HG03460 (cell line): Measurements from ENCODE around the gene FUZ.

Source experiments
- ATAC-seq: cut with Tn5 transposase; IDR thresholded peaks from one replicate; pipeline ENCODE4 v1.9.1; 2021; ENCODE audit not compliant: unreplicated experiment

FUZ gene

DNA sequence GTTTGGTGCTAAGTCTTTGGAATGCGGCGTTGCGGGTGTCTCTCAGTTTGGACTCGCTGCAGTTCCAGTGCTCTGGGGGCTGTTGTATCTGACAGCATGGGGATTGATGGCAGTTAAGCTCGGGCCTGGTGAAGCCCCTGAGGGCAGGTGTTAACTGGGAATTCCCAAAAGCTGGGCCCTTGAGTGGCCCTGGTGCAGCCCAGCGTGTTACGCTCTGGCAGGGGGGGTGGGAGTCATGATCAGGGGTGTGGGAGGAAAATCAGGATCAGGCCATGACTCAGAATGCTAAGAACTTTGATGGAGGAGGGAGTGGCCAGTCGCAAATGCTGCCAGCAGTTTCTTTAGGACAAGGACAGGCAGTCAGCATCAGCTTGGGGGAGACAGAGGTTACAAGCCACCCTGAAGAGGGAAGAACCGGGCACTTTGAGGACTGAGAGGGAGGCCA lies 26.7 kb downstream of the FUZ start:
- no peak for ATAC-seq

DNA sequence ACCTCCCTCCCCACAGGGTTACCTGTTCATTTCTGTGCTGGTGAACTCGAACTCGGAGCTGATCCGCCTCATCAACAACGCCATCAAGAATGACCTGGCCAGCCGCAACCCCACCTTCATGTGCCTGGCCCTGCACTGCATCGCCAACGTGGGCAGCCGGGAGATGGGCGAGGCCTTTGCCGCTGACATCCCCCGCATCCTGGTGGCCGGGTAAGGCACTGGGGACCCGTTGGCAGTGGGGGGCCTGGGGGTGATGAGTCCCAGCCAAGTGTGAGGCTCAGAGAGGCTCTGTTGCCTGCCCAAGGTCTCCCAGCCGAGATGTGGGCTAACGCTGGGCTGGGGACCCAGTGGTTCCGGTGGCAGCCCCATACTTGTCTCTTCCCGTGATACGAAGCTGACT lies 30.6 kb downstream of the FUZ start:
- no peak for ATAC-seq

DNA sequence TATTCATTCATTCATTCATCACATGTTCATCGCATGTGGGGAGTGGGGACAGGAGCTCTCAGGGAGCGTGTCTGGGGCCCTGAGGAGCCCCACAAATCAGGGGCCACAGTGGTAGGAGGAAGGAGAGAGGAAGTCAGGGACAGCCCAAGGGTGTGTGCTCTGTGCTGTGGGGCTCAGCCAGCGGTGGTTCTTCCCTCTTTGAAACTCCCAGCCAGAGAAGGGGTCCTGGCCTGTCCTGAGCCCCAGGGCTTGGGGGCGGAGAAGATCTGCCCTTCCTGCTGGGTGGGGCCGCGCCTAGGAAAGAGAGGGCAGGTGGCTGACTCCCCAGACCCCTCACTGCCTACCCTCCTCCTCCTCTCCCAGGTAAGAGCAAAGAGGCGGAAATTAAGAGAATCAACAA lies 31.7 kb downstream of the FUZ start:
- ATAC-seq: no peak

DNA sequence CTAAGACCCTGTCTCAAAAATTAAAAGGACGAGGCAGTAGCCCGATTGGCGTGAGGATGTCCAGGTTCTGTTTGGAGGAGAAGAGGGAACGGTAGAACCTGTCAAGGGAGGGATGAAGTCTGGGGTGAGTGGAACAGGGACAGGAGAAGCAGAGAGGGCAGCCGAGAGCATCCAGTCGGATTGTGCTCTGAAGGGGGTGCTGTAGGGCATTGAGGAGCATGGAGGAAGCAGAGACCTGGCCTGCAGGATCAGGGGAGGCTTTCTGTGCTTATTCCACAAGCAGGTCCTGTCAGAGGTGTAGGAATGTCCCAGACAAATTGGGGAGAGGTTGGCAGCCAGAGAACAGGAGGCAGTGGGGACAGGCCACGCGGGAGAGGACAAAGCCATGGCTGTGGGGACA lies 32.2 kb downstream of the FUZ start:
- no peak for ATAC-seq

DNA sequence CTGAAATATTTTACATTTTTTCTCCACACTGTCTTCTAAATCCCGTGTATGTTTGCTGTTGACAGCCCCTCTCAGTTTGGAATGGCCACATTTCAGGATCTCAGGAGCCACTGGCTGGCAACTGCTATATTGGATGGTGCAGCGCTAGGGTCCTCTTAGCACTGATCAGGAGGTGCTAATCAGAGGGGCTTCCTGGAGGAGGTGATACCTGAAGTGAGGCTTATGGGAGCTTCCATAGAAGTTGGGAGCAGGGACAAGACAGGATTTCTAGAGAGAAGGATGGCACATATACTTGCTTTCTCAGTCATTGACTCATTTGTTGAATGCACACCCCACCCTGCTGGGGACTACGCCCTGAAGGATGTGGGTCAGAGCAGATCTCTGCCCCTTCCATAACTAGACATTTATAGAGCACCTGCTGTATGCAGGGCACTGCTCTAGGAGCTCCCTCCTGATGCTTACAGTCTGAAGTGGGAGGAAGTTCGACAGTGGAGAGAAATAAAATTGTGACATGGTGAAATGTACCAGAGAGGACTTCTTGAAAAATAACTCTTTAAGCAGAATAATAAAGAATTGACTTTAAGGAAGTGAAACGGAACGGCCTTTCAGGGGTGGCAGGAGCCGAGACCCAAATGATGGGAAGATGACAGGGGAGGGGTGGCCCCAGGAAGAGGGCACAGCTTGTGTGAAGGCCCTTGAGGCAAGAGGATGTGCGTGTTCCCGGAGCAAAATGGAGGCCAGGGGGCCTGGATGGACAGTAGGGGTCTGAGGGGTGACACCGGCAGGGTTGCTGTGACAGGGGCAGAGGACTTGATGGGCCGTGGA lies 33.1 kb downstream of the FUZ start:
- ATAC-seq: no peak

DNA sequence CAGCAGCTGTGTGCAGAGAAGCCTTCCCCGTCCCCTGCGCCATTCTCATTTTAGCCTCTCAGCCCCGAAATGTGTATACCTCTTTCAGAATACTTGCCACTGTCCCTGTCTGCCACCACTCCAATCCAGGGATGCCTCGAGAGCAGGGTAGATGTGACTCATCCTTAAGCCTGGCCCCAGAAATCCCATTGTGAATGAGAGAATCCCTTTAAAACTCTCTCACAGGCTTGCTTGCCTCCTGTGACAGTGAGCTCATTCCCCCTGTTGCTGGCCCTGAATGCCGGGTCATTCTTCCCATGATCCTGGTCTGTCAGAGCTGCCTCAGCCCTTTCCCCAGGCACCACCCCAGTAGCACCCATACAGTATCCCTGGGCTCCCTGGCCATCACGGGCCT lies 36.7 kb downstream of the FUZ start:
- ATAC-seq: no peak

DNA sequence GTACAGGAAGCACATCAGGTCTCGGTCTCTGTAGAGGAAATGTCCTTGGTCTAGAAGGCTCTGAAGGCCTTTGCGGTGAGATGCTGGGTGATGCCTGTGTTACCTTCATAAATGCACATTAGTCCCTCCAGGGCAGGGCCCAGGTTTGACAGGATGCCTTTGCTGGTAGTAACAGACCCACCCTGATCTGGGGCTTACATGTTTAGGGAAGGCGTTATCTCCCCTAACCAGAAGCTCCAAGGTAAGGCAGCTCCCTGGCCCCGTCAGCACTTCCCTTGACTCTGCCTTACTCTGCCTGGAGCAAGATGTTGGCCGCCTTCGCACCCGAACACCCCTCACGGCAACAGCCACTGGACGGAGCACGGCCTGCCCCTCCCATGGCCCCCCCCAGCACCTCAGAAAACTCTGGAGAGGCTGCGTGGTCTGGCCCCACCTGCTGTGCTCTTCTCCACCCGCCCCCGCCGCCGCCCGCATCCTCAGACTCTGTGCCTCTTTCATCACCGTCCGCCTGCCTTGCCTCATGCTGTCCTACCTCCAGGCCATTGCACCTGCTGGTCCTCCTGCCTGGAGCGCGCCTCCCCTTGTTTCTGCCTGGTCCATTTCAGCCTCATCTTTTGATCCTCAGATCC lies 37.2 kb downstream of the FUZ start:
- no peak for ATAC-seq

DNA sequence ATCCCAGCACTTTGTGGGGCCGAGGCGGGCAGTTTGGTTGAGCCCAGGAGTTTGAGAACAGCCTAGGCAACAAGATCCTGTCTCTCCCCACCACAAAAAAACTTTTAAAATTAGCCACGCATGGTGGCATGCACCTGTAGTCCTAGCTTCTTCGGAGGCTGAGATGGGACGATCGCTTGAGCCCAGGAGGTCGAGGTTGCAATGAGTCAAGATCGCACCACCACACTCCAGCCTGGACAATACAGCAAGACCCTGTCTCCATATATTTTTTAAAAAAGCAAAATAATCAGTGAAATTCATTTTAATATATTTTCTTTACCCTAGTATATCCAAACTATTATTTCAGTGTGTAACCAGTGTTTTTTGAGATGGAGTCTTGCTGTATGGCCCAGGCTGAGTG lies 38.1 kb downstream of the FUZ start:
- no peak for ATAC-seq

DNA sequence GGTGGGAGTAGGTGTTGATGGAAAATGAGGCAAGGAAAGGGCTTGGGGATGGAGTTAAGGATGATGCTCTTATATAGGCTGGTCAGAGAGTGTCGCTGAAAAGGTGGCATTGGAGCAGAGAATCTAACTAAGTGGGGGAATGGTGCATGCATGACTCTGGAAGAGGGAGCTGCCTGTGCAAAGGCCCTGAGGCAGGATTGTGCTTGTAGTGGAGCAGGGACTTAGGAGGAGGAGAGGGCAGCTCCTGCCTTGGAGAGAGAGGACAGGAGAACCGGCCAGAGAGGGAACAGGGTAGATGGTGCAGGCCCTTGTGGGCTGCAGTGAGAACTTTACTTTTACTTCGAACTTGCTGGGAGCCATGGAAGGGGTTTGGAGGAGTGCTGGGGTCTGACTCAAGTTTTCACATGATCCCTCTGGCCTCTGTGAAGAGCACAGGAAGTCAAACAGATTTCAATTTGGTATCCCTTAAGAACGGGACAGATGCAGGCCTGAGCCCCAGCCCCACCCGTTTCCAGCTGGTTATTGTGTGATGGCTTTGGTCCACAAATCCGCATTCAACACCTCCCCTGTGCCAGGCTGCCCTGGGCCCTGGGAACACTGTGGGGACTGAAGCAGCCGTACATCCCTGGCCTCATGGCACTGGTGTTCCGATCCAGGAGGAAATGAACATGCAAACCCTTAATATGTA lies 39.3 kb downstream of the FUZ start:
- ATAC-seq: no peak

DNA sequence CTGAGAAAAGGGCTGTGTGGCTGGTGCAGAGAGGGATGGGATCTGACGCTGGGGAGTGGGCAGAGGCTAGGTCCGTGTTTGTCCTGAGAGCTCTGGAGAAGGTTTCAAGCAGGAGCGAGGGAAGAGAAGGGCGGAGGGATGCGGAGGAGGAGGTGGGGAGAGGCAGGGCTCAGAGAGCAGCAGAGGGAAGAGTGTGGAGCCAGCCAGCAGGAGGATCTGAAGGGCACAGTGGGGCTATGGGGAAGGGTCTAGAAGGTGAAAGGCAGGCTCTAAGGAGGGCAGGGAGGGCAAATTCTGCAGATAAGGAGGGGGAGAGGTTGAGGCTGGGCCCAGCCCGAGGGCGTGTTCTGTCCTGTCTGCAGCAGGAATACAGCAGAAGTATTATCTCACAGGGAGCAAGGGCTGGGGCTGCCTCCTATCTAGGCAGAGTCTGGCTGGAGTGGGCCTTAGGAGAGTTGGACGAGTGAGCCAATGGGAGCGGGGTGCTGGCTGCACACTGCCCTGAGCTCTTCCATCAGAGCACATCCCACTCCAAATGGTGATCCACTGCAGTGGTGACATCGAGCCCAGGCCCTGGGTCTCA lies 40.2 kb downstream of the FUZ start:
- no peak for ATAC-seq

DNA sequence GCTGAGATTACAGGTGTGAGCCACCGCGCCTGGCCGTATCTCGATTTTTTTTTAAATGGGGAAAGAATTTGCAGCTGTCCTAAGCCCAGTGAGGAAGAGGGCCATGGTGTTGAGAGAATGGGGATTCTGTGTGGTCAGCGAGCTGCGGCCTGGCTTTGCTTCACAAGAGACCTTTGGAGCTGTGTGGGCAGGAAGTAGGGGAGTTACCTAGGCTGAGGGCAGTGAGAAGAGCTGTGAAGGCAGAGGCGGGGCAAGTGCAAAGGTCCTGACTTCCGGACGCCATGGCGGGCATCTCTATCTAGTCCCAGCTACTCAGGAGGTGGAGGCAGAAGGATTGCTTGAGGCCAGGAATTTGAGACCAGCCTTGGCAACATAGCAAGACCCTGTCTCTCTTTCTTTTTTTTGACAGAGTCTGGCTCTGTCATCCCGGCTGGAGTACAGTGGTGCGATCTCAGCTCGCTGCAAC lies 41.4 kb downstream of the FUZ start:
- no peak for ATAC-seq

DNA sequence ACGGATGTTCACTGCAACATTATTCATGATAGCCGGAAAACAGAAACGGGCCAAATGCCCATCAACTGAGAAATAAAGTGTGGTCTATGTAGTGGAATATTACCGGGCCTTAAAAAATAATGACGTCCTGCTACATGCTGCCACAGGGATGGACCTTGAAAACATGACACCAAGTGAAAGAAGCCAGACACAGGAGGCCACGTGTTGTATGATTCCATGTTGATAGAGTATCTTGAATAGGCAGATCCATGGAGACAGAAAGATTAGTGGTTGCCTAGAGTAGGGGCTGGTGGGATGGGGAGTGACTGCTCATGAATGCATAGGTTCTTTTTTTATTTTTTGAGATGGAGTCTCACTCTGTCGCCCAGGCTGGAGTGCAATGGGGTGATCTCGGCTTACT lies 42.6 kb downstream of the FUZ start:
- no peak for ATAC-seq

DNA sequence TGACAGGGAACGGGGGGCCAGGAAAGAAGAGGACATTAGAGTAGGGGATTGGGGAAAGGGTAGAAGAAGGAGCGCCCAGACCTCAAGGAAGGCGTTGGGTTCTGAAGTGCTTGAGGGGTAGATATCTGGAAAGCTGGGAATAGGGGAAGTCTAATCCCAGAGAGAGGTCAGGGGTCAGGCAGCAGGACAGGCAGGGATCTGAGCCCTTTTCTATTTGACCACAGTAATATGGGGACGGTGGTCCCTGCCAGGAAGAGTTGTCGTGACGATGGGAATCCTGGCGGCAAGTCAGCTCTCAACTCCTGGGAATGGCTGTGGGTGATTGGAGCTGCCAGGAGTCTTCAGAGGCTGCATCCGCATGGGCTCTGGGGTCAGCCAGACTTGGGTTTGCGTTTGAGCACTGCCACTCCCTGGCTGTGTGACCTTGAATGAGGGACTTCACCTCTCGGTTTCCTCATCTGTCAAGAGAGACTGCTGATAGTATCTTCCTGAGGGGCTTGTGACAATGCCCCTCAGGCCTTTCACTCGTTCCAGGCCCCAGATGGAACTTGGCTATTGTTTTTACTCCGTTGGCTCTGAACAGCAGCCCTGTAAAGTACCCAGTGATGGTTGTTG lies 45.0 kb downstream of the FUZ start:
- no peak for ATAC-seq

DNA sequence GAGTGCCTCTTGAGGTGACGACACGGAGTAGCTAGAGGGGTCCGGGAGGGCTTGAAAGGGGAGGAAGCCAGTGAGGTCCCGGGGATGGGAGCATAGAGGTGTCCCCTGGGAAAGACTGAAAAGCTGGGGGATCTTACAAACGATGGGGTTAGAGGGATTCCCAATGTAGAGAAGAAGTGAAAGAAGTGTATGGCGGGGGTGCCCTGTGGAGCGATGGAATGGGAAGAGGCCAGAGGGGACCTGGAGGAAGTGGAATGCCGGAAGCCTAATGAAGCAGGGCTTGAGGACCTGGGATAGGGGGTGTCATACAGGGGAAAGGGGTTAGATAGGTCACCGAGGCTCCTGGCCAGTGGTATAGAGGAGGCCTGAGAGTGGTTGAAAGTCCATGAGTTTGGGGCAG lies 45.7 kb downstream of the FUZ start:
- no peak for ATAC-seq

DNA sequence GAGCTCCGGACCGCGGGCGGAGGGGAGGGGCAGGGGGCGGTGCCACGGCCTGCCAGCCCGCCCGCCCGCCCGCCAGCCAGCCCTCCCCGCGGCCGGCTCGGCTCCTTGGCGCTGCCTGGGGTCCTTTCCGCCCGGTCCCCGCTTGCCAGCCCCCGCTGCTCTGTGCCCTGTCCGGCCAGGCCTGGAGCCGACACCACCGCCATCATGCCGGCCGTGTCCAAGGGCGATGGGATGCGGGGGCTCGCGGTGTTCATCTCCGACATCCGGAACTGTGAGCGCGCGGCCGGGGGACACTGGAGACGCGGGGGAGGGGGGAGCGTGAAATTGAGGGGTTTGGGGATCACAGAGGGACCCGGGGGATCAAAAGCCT lies 46.2 kb downstream of the FUZ start, which contains the start of gene AP2A1:
TSS of gene AP2A1 (plus strand) at position 72 of the 370 bp plus-strand sequence. CDS start at position 205, 133 bp downstream.
- ATAC-seq: peak; percentile 12

DNA sequence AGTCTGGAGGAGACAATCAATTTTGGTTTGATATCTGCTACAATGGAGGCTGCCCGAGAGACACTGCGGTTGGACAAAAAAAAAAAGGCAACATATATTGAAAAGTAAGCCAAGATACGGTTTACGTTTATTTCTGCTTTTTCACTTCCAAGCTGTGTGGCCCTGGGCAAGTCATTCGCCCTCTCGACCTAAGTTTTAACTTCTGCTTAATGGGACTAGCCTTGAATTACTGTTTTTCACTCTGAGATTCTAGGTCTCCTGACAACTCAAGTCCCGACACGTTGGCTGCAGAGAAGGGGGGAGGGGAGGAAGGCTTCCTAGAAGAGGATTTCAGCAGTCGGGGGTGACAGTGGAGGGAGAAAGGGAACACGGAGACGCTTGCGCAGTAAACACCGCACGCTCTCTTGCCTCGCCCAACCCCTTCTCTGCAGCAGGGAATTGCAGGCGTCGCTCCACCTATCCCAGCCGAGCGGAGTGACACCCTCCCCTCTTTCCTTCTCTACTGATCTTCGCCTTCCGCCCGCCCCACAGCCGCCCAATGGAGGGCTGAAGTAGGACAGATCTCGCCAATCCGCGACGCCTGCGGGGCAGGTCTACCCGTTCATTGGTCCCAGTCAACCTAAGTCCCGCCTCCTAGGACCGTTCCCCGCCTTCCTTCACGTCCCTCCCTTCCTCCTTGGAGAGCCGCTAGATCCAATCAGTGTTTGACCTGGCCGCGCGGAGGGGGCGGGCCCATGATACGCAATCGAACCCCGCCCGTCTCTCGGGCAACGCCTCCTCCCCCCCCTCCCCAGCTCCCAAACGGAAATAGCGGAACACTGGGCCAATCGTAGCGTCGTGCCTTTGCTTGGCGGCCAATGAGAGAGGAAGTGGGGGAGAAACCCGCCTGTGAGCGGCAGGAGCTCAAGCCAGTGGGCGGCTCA lies 46.8 kb downstream of the FUZ start:
- ATAC-seq: peak; percentile 90

DNA sequence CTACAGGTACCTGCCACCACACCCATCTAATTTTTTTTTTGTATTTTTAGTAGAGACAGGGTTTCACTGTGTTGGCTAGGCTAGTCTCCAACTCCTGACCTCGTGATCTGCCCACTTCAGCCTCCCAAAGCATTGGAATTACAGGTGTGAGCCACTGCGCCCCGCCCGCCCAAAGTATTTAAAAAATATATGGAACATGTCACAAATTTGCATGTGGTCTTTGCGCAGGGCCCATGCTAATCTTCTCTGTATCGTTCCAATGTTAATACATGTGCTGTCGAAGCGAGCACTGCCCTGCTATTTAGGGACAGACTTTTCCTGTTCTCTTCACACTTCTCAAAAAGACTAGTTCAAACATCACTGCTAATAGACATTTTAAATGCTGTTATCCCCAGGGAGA lies 48.8 kb downstream of the FUZ start:
- ATAC-seq: no peak

DNA sequence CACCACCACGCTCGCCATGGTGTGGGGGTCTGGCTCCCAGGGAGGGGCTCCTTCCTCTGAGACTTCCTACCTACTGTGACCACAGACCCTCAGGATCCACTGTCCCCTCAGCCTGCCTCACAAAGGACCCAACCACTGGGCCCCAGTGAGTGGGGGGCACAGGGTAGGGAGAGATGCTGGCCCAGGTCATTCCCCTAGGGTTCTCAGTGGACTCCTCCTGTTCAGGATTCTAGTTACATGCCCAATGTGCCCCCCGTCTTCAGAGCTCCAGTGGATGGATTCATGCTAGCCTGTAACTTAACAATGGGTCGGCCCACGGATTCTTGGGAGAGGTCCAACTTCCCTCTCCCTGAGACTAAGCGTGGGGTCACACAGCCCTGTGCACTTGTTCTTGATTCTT lies 49.9 kb downstream of the FUZ start, which contains the start of gene TSKS:
TSS of gene TSKS (minus strand) at position 77 of the 400 bp plus-strand sequence. CDS start at position 18, 59 bp downstream.
- ATAC-seq: no peak

DNA sequence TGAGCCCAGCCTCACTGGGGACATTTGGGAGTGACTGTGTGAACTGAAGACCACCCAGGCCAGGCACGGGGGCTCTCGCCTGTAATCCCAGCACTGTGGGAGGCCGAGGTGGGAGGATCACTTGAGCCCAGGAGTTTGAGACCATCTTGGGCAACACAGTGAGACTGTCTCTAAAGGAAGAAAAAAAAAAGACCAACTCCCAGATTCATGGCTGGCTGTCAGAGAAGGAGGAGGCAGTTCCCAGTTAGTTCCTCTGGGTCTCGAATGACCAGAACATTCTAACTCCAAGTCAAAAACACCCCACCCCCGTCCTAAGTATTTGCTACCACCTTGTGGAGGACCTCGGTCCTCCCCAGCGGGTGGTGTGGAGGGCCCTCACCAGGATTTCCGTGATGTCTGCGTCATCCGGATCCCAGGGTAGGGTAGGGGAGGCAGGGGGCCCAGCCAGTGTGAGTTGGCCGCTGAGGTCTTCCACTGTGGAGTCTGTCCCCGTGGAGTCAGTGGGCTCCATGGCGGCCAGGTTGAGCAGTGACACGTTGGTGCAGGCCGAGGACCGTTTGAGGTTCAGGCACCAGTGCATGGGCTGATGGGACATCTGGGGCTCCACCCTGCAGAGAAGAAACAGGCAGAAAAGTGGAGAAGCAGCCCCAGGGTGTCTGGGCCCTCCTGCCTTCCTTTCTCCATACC lies 51.3 kb downstream of the FUZ start:
- no peak for ATAC-seq
